HL-60/S4 treated with retinoic acid at 250 ng/mL for 4 days and 3 days (cell line): ENCODE data around the gene PIRT.

Source experiments
- in situ Hi-C: fragments of 300-500 bp; cut with MboI; formaldehyde crosslinking; loops from 2 replicates; pipeline ENCODE4 v1.7.0; 2022; ENCODE audit warnings: low sequenced_read_pairs

Gene PIRT

GRCh38 chr17:10824874-10825273 lies 13.0 kb downstream of the PIRT start:
- in situ Hi-C loops = no loop called here

GRCh38 chr17:10821770-10822169 lies 16.1 kb downstream of the PIRT start:
- in situ Hi-C loops = no loop called here

- in situ Hi-C loops = no loop called here
Observed at GRCh38 chr17:10821054-10821453, 16.8 kb downstream of the PIRT start.

- in situ Hi-C loops = no loop called here
Observed at GRCh38 chr17:10815319-10815718, 22.6 kb downstream of the PIRT start.

- in situ Hi-C loops = no loop called here
Observed at GRCh38 chr17:10814075-10814474, 23.8 kb downstream of the PIRT start.

GRCh38 chr17:10812674-10813073 lies 25.2 kb downstream of the PIRT start:
- in situ Hi-C loops = no loop called here

GRCh38 chr17:10809605-10810004 lies 28.3 kb downstream of the PIRT start:
- in situ Hi-C loops = no loop called here

GRCh38 chr17:10807704-10808128 lies 30.2 kb downstream of the PIRT start:
- in situ Hi-C loops = no loop called here

- in situ Hi-C loops = no loop called here
Observed at GRCh38 chr17:10806545-10807262, 31.2 kb downstream of the PIRT start.

GRCh38 chr17:10805911-10806310 lies 32.0 kb downstream of the PIRT start:
- in situ Hi-C loops = no loop called here

GRCh38 chr17:10804546-10804945 lies 33.3 kb downstream of the PIRT start:
- in situ Hi-C loops = no loop called here

GRCh38 chr17:10803830-10804475 lies 33.9 kb downstream of the PIRT start, which contains the start of gene TMEM238L:
Gene TMEM238L, minus strand, starts transcription at chr17:10804099. Its CDS starts 136 bp downstream, at chr17:10803963.
- in situ Hi-C loops = no loop called here

- in situ Hi-C loops = no loop called here
Observed at GRCh38 chr17:10803350-10803749, 34.5 kb downstream of the PIRT start.

- in situ Hi-C loops = no loop called here
Observed at GRCh38 chr17:10802496-10803284, 35.2 kb downstream of the PIRT start.

- in situ Hi-C loops = no loop called here
Observed at GRCh38 chr17:10799407-10799806, 38.5 kb downstream of the PIRT start.

GRCh38 chr17:10798910-10799309 lies 39.0 kb downstream of the PIRT start:
- in situ Hi-C loops = no loop called here

- in situ Hi-C loops = no loop called here
Observed at GRCh38 chr17:10798332-10798749, 39.5 kb downstream of the PIRT start.

- in situ Hi-C loops = no loop called here
Observed at GRCh38 chr17:10797476-10798328, 40.2 kb downstream of the PIRT start.

- in situ Hi-C loops = no loop called here
Observed at GRCh38 chr17:10793816-10794215, 44.1 kb downstream of the PIRT start.

GRCh38 chr17:10793256-10793655 lies 44.6 kb downstream of the PIRT start:
- in situ Hi-C loops = no loop called here

GRCh38 chr17:10792151-10792550 lies 45.7 kb downstream of the PIRT start:
- in situ Hi-C loops = no loop called here
